GF-D8 (cell line): ENCODE data around the gene SLC19A1.

Experiments used
- DNase-seq: peaks from one replicate; lab custom pipeline; 2025; lab: John Stamatoyannopoulos, UW

Gene SLC19A1

GRCh38 chr21:45545236-45545570 lies 3.0 kb upstream of the SLC19A1 start:
- no peak for DNase-seq

- no peak for DNase-seq
Measured at GRCh38 chr21:45544449-45545235, 2.4 kb upstream of the SLC19A1 start.

GRCh38 chr21:45543710-45544448 lies 1.6 kb upstream of the SLC19A1 start:
- DNase-seq, result no peak

GRCh38 chr21:45543371-45543709 lies 1.1 kb upstream of the SLC19A1 start:
- DNase-seq, result no peak

GRCh38 chr21:45542667-45543370 lies 579 bp upstream of the SLC19A1 start:
- no peak for DNase-seq

GRCh38 chr21:45541221-45542039 lies 810 bp downstream of the SLC19A1 start:
- DNase-seq, result peak; percentile 70

- no peak for DNase-seq
Measured at GRCh38 chr21:45540601-45540970, 1.7 kb downstream of the SLC19A1 start.

GRCh38 chr21:45539796-45540600 lies 2.2 kb downstream of the SLC19A1 start:
- DNase-seq, result no peak

GRCh38 chr21:45539046-45539795 lies 3.0 kb downstream of the SLC19A1 start:
- no peak for DNase-seq

GRCh38 chr21:45538381-45539045 lies 3.7 kb downstream of the SLC19A1 start:
- no peak for DNase-seq

- no peak for DNase-seq
Measured at GRCh38 chr21:45537746-45538291, 4.4 kb downstream of the SLC19A1 start.

- DNase-seq, result no peak
Measured at GRCh38 chr21:45537111-45537745, 5.0 kb downstream of the SLC19A1 start.

GRCh38 chr21:45536301-45537081 lies 5.7 kb downstream of the SLC19A1 start:
- no peak for DNase-seq

GRCh38 chr21:45535341-45536081 lies 6.7 kb downstream of the SLC19A1 start:
- peak; percentile 95 for DNase-seq

GRCh38 chr21:45534636-45535331 lies 7.5 kb downstream of the SLC19A1 start:
- no peak for DNase-seq

GRCh38 chr21:45533846-45534635 lies 8.2 kb downstream of the SLC19A1 start:
- DNase-seq, result no peak
